Measurements from ENCODE around the gene SORBS2. TPM values are rescaled to one million over a fixed set of nuclear protein-coding genes. Genes with fewer than 3 reads are reported as not detected.
"Not testable (repeated sequence)": the region's sequence is repeated elsewhere in the genome, so short reads cannot be mapped to it uniquely, and the experiment has no call there.

SORBS2 gene
- total RNA-seq, 1 donor from 2014 or later, result 1.1 TPM

DNA sequence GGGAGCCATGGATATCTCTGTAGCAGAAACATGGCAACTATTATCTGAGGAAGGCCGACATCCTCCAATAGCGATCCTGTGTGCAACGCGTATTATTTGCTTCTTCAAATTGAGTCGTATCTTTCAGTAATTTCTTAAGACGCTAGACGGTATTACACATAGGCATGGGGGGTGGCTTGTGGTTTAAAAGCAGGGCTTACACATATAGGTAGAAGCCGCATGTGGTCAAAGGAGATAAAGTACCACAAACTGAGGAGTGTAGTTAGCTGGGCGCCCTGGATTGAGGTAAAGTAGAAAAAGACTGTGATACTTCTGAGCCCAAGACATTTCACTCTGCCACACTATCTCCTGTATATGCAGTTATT, 94.6 kb downstream of the SORBS2 start:
- Histone ChIP-seq H3K27me3 (ENCODE audit: control insufficient read depth, insufficient read depth, low read length) (no peaks in the 10 kb centered on the region), H3K4me3 (ENCODE audit: low read depth, low read length) (no peak overlapping the region), H3K36me3 (ENCODE audit: control insufficient read depth, insufficient read depth, low read length) (no peaks in the 10 kb centered on the region)
- TF ChIP-seq, protein P1, sequence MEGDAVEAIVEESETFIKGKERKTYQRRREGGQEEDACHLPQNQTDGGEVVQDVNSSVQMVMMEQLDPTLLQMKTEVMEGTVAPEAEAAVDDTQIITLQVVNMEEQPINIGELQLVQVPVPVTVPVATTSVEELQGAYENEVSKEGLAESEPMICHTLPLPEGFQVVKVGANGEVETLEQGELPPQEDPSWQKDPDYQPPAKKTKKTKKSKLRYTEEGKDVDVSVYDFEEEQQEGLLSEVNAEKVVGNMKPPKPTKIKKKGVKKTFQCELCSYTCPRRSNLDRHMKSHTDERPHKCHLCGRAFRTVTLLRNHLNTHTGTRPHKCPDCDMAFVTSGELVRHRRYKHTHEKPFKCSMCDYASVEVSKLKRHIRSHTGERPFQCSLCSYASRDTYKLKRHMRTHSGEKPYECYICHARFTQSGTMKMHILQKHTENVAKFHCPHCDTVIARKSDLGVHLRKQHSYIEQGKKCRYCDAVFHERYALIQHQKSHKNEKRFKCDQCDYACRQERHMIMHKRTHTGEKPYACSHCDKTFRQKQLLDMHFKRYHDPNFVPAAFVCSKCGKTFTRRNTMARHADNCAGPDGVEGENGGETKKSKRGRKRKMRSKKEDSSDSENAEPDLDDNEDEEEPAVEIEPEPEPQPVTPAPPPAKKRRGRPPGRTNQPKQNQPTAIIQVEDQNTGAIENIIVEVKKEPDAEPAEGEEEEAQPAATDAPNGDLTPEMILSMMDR (IDR thresholded peaks at IDR 0.05; ENCODE audit: insufficient read depth, low read length, severe bottlenecking), result no peak
- DNase-seq (ENCODE audit: low read depth) (no peak), FAIRE-seq (no peak)

DNA sequence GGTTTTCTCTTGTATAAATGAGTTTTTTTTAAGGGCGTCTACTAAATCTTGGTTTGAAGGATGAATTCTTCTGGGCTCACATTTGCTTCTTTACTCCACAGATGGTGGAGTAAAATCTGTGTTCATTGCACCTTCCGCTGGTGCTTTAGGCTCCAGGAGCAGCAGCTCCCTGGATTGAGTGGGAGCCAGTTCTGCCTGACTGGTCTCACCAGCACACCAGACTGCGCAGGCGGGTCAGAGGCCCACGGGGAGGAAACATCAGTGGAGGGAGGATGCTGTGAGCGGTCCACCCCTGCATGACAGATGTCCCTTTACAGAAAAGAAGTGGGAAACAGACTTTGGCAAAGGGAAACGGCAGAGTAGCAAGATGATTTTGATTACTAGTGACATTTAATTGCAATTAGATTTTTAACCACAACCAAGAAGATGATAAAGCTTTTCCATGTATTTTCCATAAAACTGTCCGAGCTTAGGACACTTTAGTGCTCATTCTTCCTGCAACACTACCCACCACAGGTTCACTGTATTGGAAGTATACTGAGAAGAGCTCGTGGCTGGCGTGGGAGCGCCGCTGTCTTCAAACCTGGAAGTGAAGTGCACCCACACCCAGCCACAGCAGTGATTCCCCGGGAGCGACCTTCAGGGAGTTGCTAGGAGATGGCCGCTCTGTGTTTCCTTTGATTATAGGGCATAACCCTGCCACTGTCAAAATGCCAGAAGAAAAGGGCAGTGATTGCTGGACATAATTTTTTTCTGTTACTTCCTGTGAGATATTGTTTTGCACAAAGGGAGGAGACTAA, 95.2 kb downstream of the SORBS2 start:
- TF ChIP-seq, protein P1 (IDR thresholded peaks at IDR 0.05; ENCODE audit: insufficient read depth, low read length, severe bottlenecking), result no peak
- DNase-seq (ENCODE audit: low read depth), result no peak
- H3K36me3 ChIP-seq (ENCODE audit: control insufficient read depth, insufficient read depth, low read length), result no peaks in the 10 kb centered on the region
- FAIRE-seq, result no peak
- H3K27me3 ChIP-seq (ENCODE audit: control insufficient read depth, insufficient read depth, low read length), result no peaks in the 10 kb centered on the region
- H3K4me3 ChIP-seq (ENCODE audit: low read depth, low read length), result no peak overlapping the region

DNA sequence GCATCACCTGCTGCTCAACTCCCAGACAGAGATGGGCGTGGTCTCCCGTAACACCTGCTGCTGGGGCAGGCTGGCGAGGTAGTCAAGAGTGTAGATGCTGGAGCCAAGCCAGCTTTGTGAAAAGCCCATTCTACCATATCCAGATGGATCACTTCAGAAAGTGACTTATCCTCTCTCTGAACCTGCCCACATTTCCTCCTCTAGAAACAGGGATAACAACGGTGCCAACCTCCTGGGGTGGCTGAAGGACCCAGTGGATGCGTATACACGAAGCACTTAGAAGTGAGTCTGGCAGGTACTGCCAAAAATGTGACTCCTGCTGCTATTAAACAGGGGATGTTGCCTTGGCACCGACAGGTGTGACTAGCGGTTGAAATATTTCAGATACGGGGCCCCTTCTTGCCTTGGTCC, 95.8 kb downstream of the SORBS2 start:
- no peak for DNase-seq (ENCODE audit: low read depth)
- TF ChIP-seq, protein P1 (IDR thresholded peaks at IDR 0.05; ENCODE audit: insufficient read depth, low read length, severe bottlenecking), result no peak
- H3K27me3 ChIP-seq (ENCODE audit: control insufficient read depth, insufficient read depth, low read length), result no peaks in the 10 kb centered on the region
- FAIRE-seq, result no peak
- no peaks in the 10 kb centered on the region for H3K36me3 ChIP-seq (ENCODE audit: control insufficient read depth, insufficient read depth, low read length)
- no peak overlapping the region for H3K4me3 ChIP-seq (ENCODE audit: low read depth, low read length)

DNA sequence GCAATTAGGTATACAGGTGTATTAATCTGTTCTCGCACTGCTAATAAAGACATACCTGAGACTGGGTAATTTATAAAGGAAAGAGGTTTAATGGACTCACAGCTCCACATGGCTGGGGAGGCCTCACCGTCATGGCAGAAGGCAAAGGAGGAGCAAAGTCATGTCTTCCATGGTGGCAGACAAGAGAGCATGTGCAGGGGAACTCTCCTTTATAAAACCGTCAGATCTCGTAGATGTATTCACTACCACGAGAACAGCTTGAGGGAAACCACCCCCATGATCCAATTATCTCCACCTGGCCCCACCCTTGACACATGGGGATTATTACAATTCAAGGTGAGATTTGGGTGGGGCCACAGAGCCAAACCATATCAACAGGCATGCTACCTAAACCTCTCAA, 97.5 kb downstream of the SORBS2 start:
- not testable (repeated sequence) for FAIRE-seq; DNase-seq (ENCODE audit: low read depth)

DNA sequence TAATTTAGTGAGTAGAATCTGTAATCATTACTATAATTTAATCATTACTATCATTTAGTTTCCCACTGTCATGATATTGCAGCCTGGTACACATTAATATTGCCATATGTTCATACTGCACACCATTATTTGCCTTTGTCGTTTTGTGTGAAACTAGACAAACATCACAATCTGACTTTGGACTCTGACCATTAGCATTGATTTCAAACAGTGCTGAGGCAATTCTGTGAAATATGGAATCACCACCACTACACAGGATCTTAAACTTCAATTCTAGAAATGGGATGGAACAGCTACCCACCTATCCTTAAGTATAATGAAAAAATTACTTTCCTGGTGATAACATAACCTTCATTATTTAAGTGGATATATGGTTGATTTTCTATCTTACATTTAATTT, 98.3 kb downstream of the SORBS2 start:
- Histone ChIP-seq H3K27me3 (ENCODE audit: control insufficient read depth, insufficient read depth, low read length) (no peaks in the 10 kb centered on the region), H3K36me3 (ENCODE audit: control insufficient read depth, insufficient read depth, low read length) (no peaks in the 10 kb centered on the region), H3K4me3 (ENCODE audit: low read depth, low read length) (no peak overlapping the region)
- FAIRE-seq, result no peak
- DNase-seq (ENCODE audit: low read depth), result no peak
- TF ChIP-seq, protein P1 (IDR thresholded peaks at IDR 0.05; ENCODE audit: insufficient read depth, low read length, severe bottlenecking), result no peak

More for the DNA sequence above, 97.5 kb downstream of the SORBS2 start:
- not testable (repeated sequence) for H3K4me3 ChIP-seq (ENCODE audit: low read depth, low read length); H3K36me3 ChIP-seq (ENCODE audit: control insufficient read depth, insufficient read depth, low read length); H3K27me3 ChIP-seq (ENCODE audit: control insufficient read depth, insufficient read depth, low read length)

DNA sequence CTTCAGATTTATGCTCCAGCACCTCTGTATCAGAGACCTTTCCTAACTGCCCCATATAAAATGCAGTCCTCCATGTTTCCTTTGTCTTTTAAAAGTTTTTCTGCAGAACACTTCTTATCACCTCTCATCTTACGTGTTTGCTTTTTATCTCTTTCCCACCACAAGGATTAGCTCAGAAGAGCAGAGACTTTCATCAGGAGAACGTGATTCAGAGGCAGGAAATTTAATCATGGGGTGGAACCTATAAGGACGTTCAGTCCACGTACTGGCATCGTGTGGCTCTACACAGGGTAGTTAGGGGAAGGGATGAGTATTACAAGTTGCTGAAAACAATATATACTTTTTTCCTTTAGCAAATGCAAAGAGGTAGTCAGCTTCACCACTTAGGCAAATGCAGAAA, 98.7 kb downstream of the SORBS2 start:
- Histone ChIP-seq H3K36me3 (ENCODE audit: control insufficient read depth, insufficient read depth, low read length) (no peaks in the 10 kb centered on the region), H3K4me3 (ENCODE audit: low read depth, low read length) (no peak overlapping the region), H3K27me3 (ENCODE audit: control insufficient read depth, insufficient read depth, low read length) (no peaks in the 10 kb centered on the region)
- DNase-seq (ENCODE audit: low read depth) (peak; percentile 94), FAIRE-seq (no peak)
- TF ChIP-seq, protein P1 (IDR thresholded peaks at IDR 0.05; ENCODE audit: insufficient read depth, low read length, severe bottlenecking), result no peak
